HG03565 (cell line): Measurements from ENCODE around the gene LCE2A.

Source experiments
- ATAC-seq: cut with Tn5 transposase; IDR thresholded peaks from one replicate; pipeline ENCODE4 v1.9.1; 2021; ENCODE audit warnings: mild to moderate bottlenecking, moderate library complexity; ENCODE audit not compliant: unreplicated experiment

The LCE2A gene

GRCh38 chr1:152741656-152742055 lies 43.5 kb downstream of the LCE2A start:
- no peak for ATAC-seq

GRCh38 chr1:152743371-152744145 lies 45.4 kb downstream of the LCE2A start:
- ATAC-seq: no peak

GRCh38 chr1:152745289-152745704 lies 47.2 kb downstream of the LCE2A start:
- no peak for ATAC-seq

- ATAC-seq: no peak
Measured at GRCh38 chr1:152745765-152746444, 47.8 kb downstream of the LCE2A start.

GRCh38 chr1:152747831-152748230 lies 49.7 kb downstream of the LCE2A start:
- ATAC-seq: no peak
